ENCODE measurements around the gene SIM1. TPM values are rescaled to one million over a fixed set of nuclear protein-coding genes. Genes with fewer than 3 reads are reported as not detected.

The SIM1 gene
- total RNA-seq, 1 experiment from 2014 or later, result 0.13 TPM

- Histone ChIP-seq H3K4me1 (replicated peaks; ENCODE audit: insufficient read depth) (no peaks in the 10 kb centered on the region), H2AFZ (no peak overlapping the region; the same call in 1 of the 2 replicates), H3K27ac (no peak overlapping the region), H3K36me3 (ENCODE audit: low read depth) (no peaks in the 10 kb centered on the region), H3F3A (ENCODE audit: insufficient read depth, low read depth) (no peaks in the 10 kb centered on the region), H3K79me2 (ENCODE audit: low read depth) (no peaks in the 10 kb centered on the region), H3K4me3 (no peak overlapping the region), H3K9me2 (ENCODE audit: insufficient read depth) (no peaks in the 10 kb centered on the region; the same call in 1 of the 2 replicates), H4K20me1 (ENCODE audit: insufficient read depth) (no peaks in the 10 kb centered on the region), H3K4me2 (no peak overlapping the region), H3K9me3 (ENCODE audit: insufficient read depth, low read depth) (no peaks in the 10 kb centered on the region), H3K27me3 (ENCODE audit: insufficient read depth, low read depth) (no peaks in the 10 kb centered on the region)
- ChIA-PET CTCF (no interaction called here), POLR2A (ENCODE audit: unreplicated experiment) (no interaction called here)
- intact Hi-C loops (cut with micrococcal nuclease; ENCODE audit: unreplicated experiment), result no loop called here
- no peak for TF ChIP-seq EZH2 (IDR thresholded peaks at IDR 0.05; ENCODE audit: low read depth)
- TF ChIP-seq, protein P1, sequence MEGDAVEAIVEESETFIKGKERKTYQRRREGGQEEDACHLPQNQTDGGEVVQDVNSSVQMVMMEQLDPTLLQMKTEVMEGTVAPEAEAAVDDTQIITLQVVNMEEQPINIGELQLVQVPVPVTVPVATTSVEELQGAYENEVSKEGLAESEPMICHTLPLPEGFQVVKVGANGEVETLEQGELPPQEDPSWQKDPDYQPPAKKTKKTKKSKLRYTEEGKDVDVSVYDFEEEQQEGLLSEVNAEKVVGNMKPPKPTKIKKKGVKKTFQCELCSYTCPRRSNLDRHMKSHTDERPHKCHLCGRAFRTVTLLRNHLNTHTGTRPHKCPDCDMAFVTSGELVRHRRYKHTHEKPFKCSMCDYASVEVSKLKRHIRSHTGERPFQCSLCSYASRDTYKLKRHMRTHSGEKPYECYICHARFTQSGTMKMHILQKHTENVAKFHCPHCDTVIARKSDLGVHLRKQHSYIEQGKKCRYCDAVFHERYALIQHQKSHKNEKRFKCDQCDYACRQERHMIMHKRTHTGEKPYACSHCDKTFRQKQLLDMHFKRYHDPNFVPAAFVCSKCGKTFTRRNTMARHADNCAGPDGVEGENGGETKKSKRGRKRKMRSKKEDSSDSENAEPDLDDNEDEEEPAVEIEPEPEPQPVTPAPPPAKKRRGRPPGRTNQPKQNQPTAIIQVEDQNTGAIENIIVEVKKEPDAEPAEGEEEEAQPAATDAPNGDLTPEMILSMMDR (conservative IDR thresholded peaks at IDR 0.05), result no peak
- DNase-seq, result no peak
- no TSS peak for BruUV-seq (replicated peaks)
Measured at GRCh38 chr6:100420711-100421110, 44.0 kb downstream of the SIM1 start.

GRCh38 chr6:100417036-100417435, 47.7 kb downstream of the SIM1 start:
- no peak for DNase-seq
- H3K4me3 ChIP-seq, result no peak overlapping the region
- H2AFZ ChIP-seq, result 0 out of 2 replicates have a peak overlapping the region, but pooled peaks have one; percentile 35
- ChIA-PET POLR2A (ENCODE audit: unreplicated experiment) (no interaction called here), CTCF (no interaction called here)
- no peaks in the 10 kb centered on the region for H3K79me2 ChIP-seq (ENCODE audit: low read depth)
- no peaks in the 10 kb centered on the region for H3F3A ChIP-seq (ENCODE audit: insufficient read depth, low read depth)
- no peaks in the 10 kb centered on the region for H3K36me3 ChIP-seq (ENCODE audit: low read depth)
- TF ChIP-seq EZH2 (IDR thresholded peaks at IDR 0.05; ENCODE audit: low read depth), result no peak
- TF ChIP-seq, protein P1 (conservative IDR thresholded peaks at IDR 0.05), result no peak
- no TSS peak for BruUV-seq (replicated peaks)
- no peaks in the 10 kb centered on the region for H3K4me1 ChIP-seq (replicated peaks; ENCODE audit: insufficient read depth)
- no peak overlapping the region for H3K4me2 ChIP-seq
- no peaks in the 10 kb centered on the region for H3K9me3 ChIP-seq (ENCODE audit: insufficient read depth, low read depth)
- no peaks in the 10 kb centered on the region; the same call in 1 of the 2 replicates for H3K9me2 ChIP-seq (ENCODE audit: insufficient read depth)
- no peaks in the 10 kb centered on the region for H4K20me1 ChIP-seq (ENCODE audit: insufficient read depth)
- intact Hi-C loops (cut with micrococcal nuclease; ENCODE audit: unreplicated experiment), result no loop called here
- H3K27ac ChIP-seq, result no peak overlapping the region
- no peaks in the 10 kb centered on the region for H3K27me3 ChIP-seq (ENCODE audit: insufficient read depth, low read depth)

DNA sequence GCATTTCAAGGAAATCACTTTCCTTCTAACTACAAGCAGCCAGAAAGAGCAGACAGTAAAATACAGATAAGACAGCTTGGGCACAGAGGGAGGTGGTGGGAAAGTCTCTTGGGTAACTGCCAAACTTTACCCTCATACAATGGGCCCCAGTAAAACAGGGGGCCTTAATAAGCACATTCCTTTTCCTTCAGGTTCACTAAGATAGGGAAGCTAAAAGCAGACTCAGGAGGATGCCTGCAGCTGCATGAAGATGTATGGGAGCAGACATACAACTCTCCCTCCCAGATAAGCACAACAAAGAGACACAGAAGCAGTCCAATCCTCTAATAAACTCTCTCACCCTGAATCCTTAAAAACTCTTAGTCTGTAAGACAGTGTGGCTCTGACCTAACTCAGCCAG, 49.0 kb downstream of the SIM1 start:
- no peak overlapping the region for H3K27ac ChIP-seq
- DNase-seq, result no peak
- intact Hi-C loops (cut with micrococcal nuclease; ENCODE audit: unreplicated experiment), result no loop called here
- no peaks in the 10 kb centered on the region for H3K9me2 ChIP-seq (ENCODE audit: insufficient read depth)
- H3K27me3 ChIP-seq (ENCODE audit: insufficient read depth, low read depth), result no peaks in the 10 kb centered on the region
- H3K36me3 ChIP-seq (ENCODE audit: low read depth), result no peaks in the 10 kb centered on the region
- TF ChIP-seq EZH2 (IDR thresholded peaks at IDR 0.05; ENCODE audit: low read depth), result no peak
- TF ChIP-seq, protein P1 (conservative IDR thresholded peaks at IDR 0.05), result no peak
- POLR2A ChIA-PET (ENCODE audit: unreplicated experiment), result interaction anchor here (0.7 kb wide), 1 partner anchor 31 kb away, joined by 6 read pairs; no protein-coding TSS in a partner anchor
- H3K4me3 ChIP-seq, result no peak overlapping the region
- H3K9me3 ChIP-seq (ENCODE audit: insufficient read depth, low read depth), result no peaks in the 10 kb centered on the region
- no peak overlapping the region for H2AFZ ChIP-seq
- H3F3A ChIP-seq (ENCODE audit: insufficient read depth, low read depth), result no peaks in the 10 kb centered on the region
- no TSS peak for BruUV-seq (replicated peaks)
- H3K79me2 ChIP-seq (ENCODE audit: low read depth), result no peaks in the 10 kb centered on the region
- CTCF ChIA-PET, result no interaction called here
- no peaks in the 10 kb centered on the region for H3K4me1 ChIP-seq (replicated peaks; ENCODE audit: insufficient read depth)
- H3K4me2 ChIP-seq, result no peak overlapping the region
- no peaks in the 10 kb centered on the region for H4K20me1 ChIP-seq (ENCODE audit: insufficient read depth)
